Measurements from ENCODE around the gene RBBP8NL.
A peak's percentile ranks its signal among the peaks of the same experiment; 100 is the strongest.

Gene RBBP8NL

GRCh38 chr20:62387933-62388635 is 39.3 kb downstream of the RBBP8NL start:
- Histone ChIP-seq H3K4me3 (ENCODE audit: low read depth, low read length) (peak overlapping the region; percentile 100), H3K36me3 (peaks cover 27% of the 10 kb centered on the region), H3K4me1 (no peaks in the 10 kb centered on the region), H3K27me3 (no peaks in the 10 kb centered on the region), H3K9me3 (no peaks in the 10 kb centered on the region)
- TF ChIP-seq CTCF (IDR thresholded peaks at IDR 0.05; ENCODE audit: low read depth, low read length), result no peak
- no peak for DNase-seq

GRCh38 chr20:62387219-62387913 is 40.0 kb downstream of the RBBP8NL start:
- DNase-seq, result no peak
- Histone ChIP-seq H3K4me1 (0 out of 2 replicates have a peak, but pooled peaks cover 2% of the 10 kb centered on the region), H3K27me3 (no peaks in the 10 kb centered on the region), H3K36me3 (peaks cover 27% of the 10 kb centered on the region), H3K4me3 (ENCODE audit: low read depth, low read length) (peak overlapping the region; percentile 100), H3K9me3 (no peaks in the 10 kb centered on the region)
- TF ChIP-seq CTCF (IDR thresholded peaks at IDR 0.05; ENCODE audit: low read depth, low read length), result no peak

- no peaks in the 10 kb centered on the region for H3K27me3 ChIP-seq
- peak within 1 kb of the TSS; percentile 100 for H3K4me3 ChIP-seq (ENCODE audit: low read depth, low read length)
- TF ChIP-seq CTCF (IDR thresholded peaks at IDR 0.05; ENCODE audit: low read depth, low read length), result no peak
- no peaks in the 10 kb centered on the region for H3K9me3 ChIP-seq
- DNase-seq, result peak; percentile 96
- peaks cover 30% of the 10 kb centered on the region for H3K36me3 ChIP-seq
- 0 out of 2 replicates have a peak, but pooled peaks cover 2% of the 10 kb centered on the region for H3K4me1 ChIP-seq
Observed at GRCh38 chr20:62386383-62387218, 40.7 kb downstream of the RBBP8NL start, which contains the start of gene RPS21. TSS of gene RPS21 (plus strand) at chr20:62387103. CDS start at chr20:62387339, 236 bp downstream.

GRCh38 chr20:62382306-62383198 is 44.8 kb downstream of the RBBP8NL start:
- peak; percentile 88 for DNase-seq

More at GRCh38 chr20:62382306-62383198, 44.8 kb downstream of the RBBP8NL start:
- H3K4me3 ChIP-seq (ENCODE audit: low read depth, low read length), result no peak overlapping the region
- peak; percentile 97 for TF ChIP-seq CTCF (IDR thresholded peaks at IDR 0.05; ENCODE audit: low read depth, low read length)
- peaks cover 5% of the 10 kb centered on the region for H3K36me3 ChIP-seq
- no peaks in the 10 kb centered on the region for H3K9me3 ChIP-seq
- H3K27me3 ChIP-seq, result no peaks in the 10 kb centered on the region
- H3K4me1 ChIP-seq, result 0 out of 2 replicates have a peak, but pooled peaks cover 3% of the 10 kb centered on the region
